IMR-90 (cell line): ENCODE measurements around the gene ARHGEF7. TPM values are rescaled to one million over a fixed set of nuclear protein-coding genes. Genes with fewer than 3 reads are reported as not detected.

Experiments used
- ATAC-seq: fragments of 200-7000 bp; cut with Tn5 transposase; 2 replicates; pipeline ENCODE4 v1.9.1; 2020; ENCODE audit warnings: low read depth, mild to moderate bottlenecking, moderate library complexity
- BruUV-seq: library from RNA; stranded (reverse); fragments of 400-500 nt; replicated peaks from 2 replicates; lab custom pipeline; 2021; lab: Mats Ljungman, UMichigan
- CTCF ChIA-PET: fragments of 300-600 bp; formaldehyde crosslinking; extraction: SDS; loops from one replicate; lab custom pipeline; 2021; ENCODE audit warnings: antibody characterized with exemption; lab: Yijun Ruan, JAX
- POLR2A ChIA-PET: fragments of 300-600 bp; sonication (Branson Sonifier 250); formaldehyde crosslinking; loops from one replicate; lab custom pipeline; 2022; ENCODE audit warnings: antibody characterized with exemption; ENCODE audit not compliant: unreplicated experiment; lab: Charles Lee
- DNase-seq: peaks from one replicate; pipeline ENCODE4 v3.0.0; 2013
- H2AFZ ChIP-seq: replicated peaks from 2 replicates; pipeline ENCODE3; 2013; ENCODE audit warnings: low read length, mild to moderate bottlenecking; ENCODE audit not compliant: poor library complexity
- H2AK5ac ChIP-seq: 2 replicates; pipeline ENCODE4 v1.6.1; 2013; ENCODE audit warnings: low read depth, low read length, inconsistent platforms
- H2AK9ac ChIP-seq: replicated peaks from 2 replicates; pipeline ENCODE3; 2013; ENCODE audit warnings: mild to moderate bottlenecking, low read depth, low read length, moderate library complexity; ENCODE audit not compliant: poor library complexity
- H2BK120ac ChIP-seq: 2 replicates; pipeline ENCODE4 v1.6.1; 2013; ENCODE audit warnings: low read depth, low read length, inconsistent platforms
- H2BK15ac ChIP-seq: 3 replicates; pipeline ENCODE4 v1.6.1; 2013; ENCODE audit warnings: low read depth, low read length, inconsistent platforms
- H2BK20ac ChIP-seq: 2 replicates; pipeline ENCODE4 v1.6.1; 2013; ENCODE audit warnings: low read depth, mild to moderate bottlenecking, inconsistent platforms, low read length, moderate library complexity
- H2BK5ac ChIP-seq: 2 replicates; pipeline ENCODE4 v1.6.1; 2013; ENCODE audit warnings: mild to moderate bottlenecking, low read depth, low read length, inconsistent platforms; ENCODE audit not compliant: poor library complexity, severe bottlenecking
- H3K14ac ChIP-seq: replicated peaks from 2 replicates; pipeline ENCODE4 v1.6.1; 2013; ENCODE audit warnings: low read depth, low read length, inconsistent platforms
- H3K18ac ChIP-seq: 2 replicates; pipeline ENCODE4 v1.6.1; 2013; ENCODE audit warnings: low read depth, low read length, control low read depth
- H3K23ac ChIP-seq: 2 replicates; pipeline ENCODE4 v1.6.1; 2013; ENCODE audit warnings: low read depth, low read length, inconsistent platforms
- H3K27ac ChIP-seq: 2 replicates; pipeline ENCODE4 v1.5.1; 2013; ENCODE audit warnings: mild to moderate bottlenecking, control low read depth, low read length; ENCODE audit not compliant: insufficient read depth
- H3K27me3 ChIP-seq: 2 replicates; pipeline ENCODE4 v1.6.1; 2013; ENCODE audit warnings: low read length; ENCODE audit not compliant: control insufficient read depth, insufficient read depth
- H3K36me3 ChIP-seq: 2 replicates; pipeline ENCODE4 v1.6.1; 2013; ENCODE audit warnings: low read length, mixed read lengths; ENCODE audit not compliant: control insufficient read depth, insufficient read depth
- H3K4ac ChIP-seq: 2 replicates; pipeline ENCODE4 v1.6.1; 2013; ENCODE audit warnings: low read depth, low read length, inconsistent platforms
- H3K4me1 ChIP-seq: 2 replicates; pipeline ENCODE4 v1.6.1; 2013; ENCODE audit warnings: low read length, mixed read lengths; ENCODE audit not compliant: control insufficient read depth, insufficient read depth
- H3K4me2 ChIP-seq: 2 replicates; pipeline ENCODE4 v1.6.1; 2013; ENCODE audit warnings: low read depth, mild to moderate bottlenecking, control low read depth, low read length, moderate library complexity
- H3K4me3 ChIP-seq: 2 replicates; pipeline ENCODE4 v1.5.1; 2013; ENCODE audit warnings: low read depth, mild to moderate bottlenecking, control low read depth, low read length, moderate library complexity; ENCODE audit not compliant: insufficient read depth
- H3K56ac ChIP-seq: 2 replicates; pipeline ENCODE4 v1.6.1; 2013; ENCODE audit warnings: low read length, inconsistent platforms; ENCODE audit not compliant: insufficient read depth; ENCODE audit errors: extremely low read depth
- H3K79me1 ChIP-seq, 2 experiments: 2 replicates each; pipeline ENCODE4 v1.6.1; 2013; ENCODE audit warnings: low read length in 2 of 2, inconsistent platforms in 1 of 2, low read depth in 1 of 2
- H3K9ac ChIP-seq: 2 replicates; pipeline ENCODE4 v1.6.1; 2013; ENCODE audit warnings: low read depth, low read length, control low read depth
- H3K9me1 ChIP-seq: 2 replicates; pipeline ENCODE4 v1.6.1; 2013; ENCODE audit warnings: low read length, inconsistent platforms; ENCODE audit not compliant: insufficient read depth
- H3K9me3 ChIP-seq: 2 replicates; pipeline ENCODE4 v1.6.1; 2013; ENCODE audit warnings: low read length; ENCODE audit not compliant: control insufficient read depth, insufficient read depth
- H4K20me1 ChIP-seq: 2 replicates; pipeline ENCODE4 v1.6.1; 2013; ENCODE audit warnings: low read length, inconsistent platforms; ENCODE audit not compliant: insufficient read depth
- H4K5ac ChIP-seq: 2 replicates; pipeline ENCODE4 v1.6.1; 2013; ENCODE audit warnings: mild to moderate bottlenecking, low read depth, low read length, control low read depth
- H4K8ac ChIP-seq, 2 experiments: 2 replicates each; pipeline ENCODE4 v1.6.1; 2013; ENCODE audit warnings: low read depth in 2 of 2, low read length in 2 of 2, control low read depth in 1 of 2, inconsistent platforms in 1 of 2
- H4K91ac ChIP-seq: 2 replicates; pipeline ENCODE4 v1.6.1; 2013; ENCODE audit warnings: low read depth, low read length, inconsistent platforms; ENCODE audit not compliant: insufficient read depth
- BHLHE40 ChIP-seq: fragments of 150-350 bp; IDR thresholded peaks from 2 replicates; pipeline ENCODE4 v1.6.1; 2016; ENCODE audit warnings: mild to moderate bottlenecking, low read depth, low read length
- CEBPB ChIP-seq: IDR thresholded peaks from 2 replicates; pipeline ENCODE4 v1.6.1; 2012; ENCODE audit warnings: low read depth, low read length, improper control_type of control experiment
- CHD1 ChIP-seq: IDR thresholded peaks from 2 replicates; pipeline ENCODE4 v1.6.1; 2012; ENCODE audit warnings: low read depth, low read length, improper control_type of control experiment
- FOS ChIP-seq: fragments of 150-350 bp; IDR thresholded peaks from 2 replicates; pipeline ENCODE4 v1.6.1; 2016; ENCODE audit warnings: low read depth, low read length
- MAFK ChIP-seq: IDR thresholded peaks from 2 replicates; pipeline ENCODE4 v1.6.1; 2012; ENCODE audit warnings: low read depth, low read length, improper control_type of control experiment
- RFX5 ChIP-seq: IDR thresholded peaks from 2 replicates; pipeline ENCODE4 v1.8.0; 2012; ENCODE audit warnings: low read depth, mild to moderate bottlenecking, low read length, moderate library complexity
- WGBS, 2 experiments: methylation state at CpG; one replicate each; pipeline versions ENCODE4 v1.1.5 to v1.1.7; 2013; ENCODE audit warnings: missing lambda C conversion rate in 2 of 2; ENCODE audit not compliant: insufficient read length in 1 of 2; ENCODE audit errors: extremely low coverage in 2 of 2; 5-methylcytosine and 5-hydroxymethylcytosine counted together
- dilution Hi-C: fragments of 300-500 bp; cut with HindIII; formaldehyde crosslinking; loops from one replicate; pipeline ENCODE4 v1.14.3; 2018; ENCODE audit warnings: low sequenced_read_pairs; ENCODE audit not compliant: unreplicated experiment
- in situ Hi-C: fragments of 300-500 bp; cut with MboI; formaldehyde crosslinking; loops from 3 replicates; pipeline ENCODE4 v1.14.3; 2019; ENCODE audit warnings: low sequenced_read_pairs, inconsistent platforms, mixed read lengths
- intact Hi-C: fragments of 100-400 bp; cut with micrococcal nuclease; formaldehyde crosslinking; loops from 2 replicates; pipeline ENCODE4 v1.10.0; 2022
- polyA plus RNA-seq, 3 experiments: library from polyadenylated mRNA; depleted of rRNA; stranded (reverse); fragments of >200 nt; gene quantifications; 2 replicates each; pipeline ENCODE4 v1.2.3, GENCODE V29; 2012; ENCODE audit warnings: low replicate concordance in 1 of 3
- total RNA-seq: library from RNA; depleted of rRNA; stranded (reverse); fragments of >200 nt; gene quantifications from 2 replicates; pipeline ENCODE4 v1.2.3, GENCODE V29; 2012

ARHGEF7 gene
- total and polyA plus RNA-seq, 2 of the 4 experiments (the other 2 are of a cell fraction): 32.9 to 59.0 TPM

GRCh38 chr13:111304041-111304544 is 189.0 kb downstream of the ARHGEF7 start:
- DNase-seq (no peak), ATAC-seq (no peak)
- H3K9ac ChIP-seq: no peak overlapping the region
- no peak overlapping the region for H2AFZ ChIP-seq
- CTCF ChIA-PET: no interaction called here
- in situ Hi-C loops (no loop called here), intact Hi-C loops (no loop called here), dilution Hi-C loops (no loop called here)
- BruUV-seq: no TSS peak
- peaks cover 54% of the 10 kb centered on the region for H3K36me3 ChIP-seq
- H4K5ac ChIP-seq: no peak overlapping the region
- H3K4me1 ChIP-seq: no peaks in the 10 kb centered on the region
- no peak overlapping the region for H3K27ac ChIP-seq
- H3K9me3 ChIP-seq: no peaks in the 10 kb centered on the region; the same call in 1 of the 2 replicates
- no peak overlapping the region for H3K18ac ChIP-seq
- no peak overlapping the region for H2AK5ac ChIP-seq
- no peak overlapping the region for H3K23ac ChIP-seq
- H3K14ac ChIP-seq: no peak overlapping the region
- TF ChIP-seq CHD1 (no peak), BHLHE40 (no peak), FOS (no peak), RFX5 (no peak), MAFK (no peak), CEBPB (no peak)
- H4K20me1 ChIP-seq: no peaks in the 10 kb centered on the region; the same call in 1 of the 2 replicates
- H3K56ac ChIP-seq: no peak overlapping the region
- no peak overlapping the region for H3K4ac ChIP-seq
- H3K4me2 ChIP-seq: no peak overlapping the region
- no peak overlapping the region for H2BK15ac ChIP-seq
- WGBS, 2 experiments: 97% methylated on average over 5 of the region's 15 CpGs; no CpG with 5 or more reads in 1 of the 2 experiments
- no peak overlapping the region for H2BK5ac ChIP-seq
- peaks cover 3% of the 10 kb centered on the region; the same call in 1 of the 2 replicates for H3K9me1 ChIP-seq
- H2AK9ac ChIP-seq: no peak overlapping the region
- H4K8ac ChIP-seq: no peak overlapping the region
- H3K79me1 ChIP-seq: peaks cover 6 to 7% of the 10 kb centered on the region in 2 experiments
- H4K91ac ChIP-seq: no peak overlapping the region
- POLR2A ChIA-PET: no interaction called here
- H3K27me3 ChIP-seq: no peaks in the 10 kb centered on the region
- H2BK120ac ChIP-seq: no peak overlapping the region
- H3K4me3 ChIP-seq: no peak overlapping the region
- H2BK20ac ChIP-seq: no peak overlapping the region
